ENCODE results near the gene ARHGAP8.

- TF ChIP-seq CTCF (IDR thresholded peaks at IDR 0.05; ENCODE audit: poor library complexity, severe bottlenecking) = no peak
- no peak for TF ChIP-seq POLR2AphosphoS5 (IDR thresholded peaks at IDR 0.05)
- no peak for TF ChIP-seq EZH2 (IDR thresholded peaks at IDR 0.05; ENCODE audit: borderline replicate concordance, insufficient read depth, low read length, poor library complexity, severe bottlenecking)
- no peak for TF ChIP-seq REST (IDR thresholded peaks at IDR 0.05; ENCODE audit: borderline replicate concordance)
Observed at GRCh38 chr22:44815099-44816070, 63.0 kb downstream of the ARHGAP8 start.

Data from neural cell (in vitro differentiated cells).